NCI-H82 (cell line): ENCODE measurements around the gene METTL21C.

Experiments used
- DNase-seq: peaks from one replicate; lab custom pipeline; 2025; lab: John Stamatoyannopoulos, UW

Gene METTL21C

GRCh38 chr13:102694937-102695336 is at the start of gene METTL21C:
TSS of gene METTL21C (minus strand) at chr13:102695044. CDS start at chr13:102694498, 546 bp downstream.
- no peak for DNase-seq

- no peak for DNase-seq
These were observed 47.7 kb upstream of the METTL21C start for GRCh38 chr13:102742506-102742905.

- no peak for DNase-seq
These were observed 47.3 kb upstream of the METTL21C start for GRCh38 chr13:102742101-102742500.

- no peak for DNase-seq
These were observed 34.9 kb upstream of the METTL21C start for GRCh38 chr13:102729560-102730270.

GRCh38 chr13:102726430-102726829 is 31.6 kb upstream of the METTL21C start:
- peak; percentile 75 for DNase-seq

GRCh38 chr13:102724923-102725322 is 30.1 kb upstream of the METTL21C start:
- peak; percentile 49 for DNase-seq

GRCh38 chr13:102721800-102722231 is 27.0 kb upstream of the METTL21C start:
- no peak for DNase-seq

GRCh38 chr13:102718746-102719145 is 23.9 kb upstream of the METTL21C start:
- no peak for DNase-seq

- no peak for DNase-seq
These were observed 20.6 kb upstream of the METTL21C start for GRCh38 chr13:102715447-102715846.

- no peak for DNase-seq
These were observed 15.4 kb upstream of the METTL21C start for GRCh38 chr13:102710261-102710679.

GRCh38 chr13:102709536-102709935 is 14.7 kb upstream of the METTL21C start:
- DNase-seq: no peak

- no peak for DNase-seq
These were observed 14.1 kb upstream of the METTL21C start for GRCh38 chr13:102708991-102709390.

GRCh38 chr13:102708211-102708610 is 13.4 kb upstream of the METTL21C start:
- no peak for DNase-seq

GRCh38 chr13:102707467-102707866 is 12.6 kb upstream of the METTL21C start:
- peak; percentile 17 for DNase-seq

GRCh38 chr13:102704238-102705058 is 9.6 kb upstream of the METTL21C start:
- no peak for DNase-seq

- no peak for DNase-seq
These were observed 8.8 kb upstream of the METTL21C start for GRCh38 chr13:102703726-102704035.

- DNase-seq: no peak
These were observed 8.3 kb upstream of the METTL21C start for GRCh38 chr13:102702965-102703725.

- DNase-seq: no peak
These were observed 6.5 kb upstream of the METTL21C start for GRCh38 chr13:102701331-102701730.

- no peak for DNase-seq
These were observed 5.5 kb upstream of the METTL21C start for GRCh38 chr13:102700088-102701031.

GRCh38 chr13:102699504-102699903 is 4.7 kb upstream of the METTL21C start:
- no peak for DNase-seq

- no peak for DNase-seq
These were observed 3.8 kb upstream of the METTL21C start for GRCh38 chr13:102698649-102698980.
